ENCODE measurements around the gene SMIM9.

The SMIM9 gene

DNA sequence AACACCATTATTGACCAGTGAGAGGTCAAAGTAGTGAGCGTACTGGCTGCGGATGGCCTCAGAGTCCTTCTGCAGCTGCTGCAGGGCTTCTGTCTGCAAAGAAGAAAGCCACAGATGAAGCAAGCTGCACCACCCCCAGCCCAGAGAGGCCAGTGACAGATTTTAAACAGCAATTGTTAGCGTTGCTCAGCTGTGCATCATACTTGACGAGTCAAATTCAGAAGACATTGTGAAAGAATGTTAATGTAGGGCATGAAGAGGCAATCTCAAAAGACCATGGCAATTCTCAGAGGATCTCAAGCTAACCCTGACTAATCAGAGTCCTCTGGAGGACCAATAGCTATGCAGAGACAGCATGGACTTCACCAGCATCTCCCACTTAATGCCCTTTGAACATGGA lies 55.2 kb downstream of the SMIM9 start:
- Histone ChIP-seq H4K20me1 (ENCODE audit: insufficient read depth, low read length) (no peaks in the 10 kb centered on the region), H2AFZ (ENCODE audit: low read length) (no peak overlapping the region), H3K9ac (ENCODE audit: low read length) (no peak overlapping the region), H3K27me3 (replicated peaks; ENCODE audit: insufficient read depth, low read length) (no peaks in the 10 kb centered on the region), H3K79me2 (ENCODE audit: low read length) (no peaks in the 10 kb centered on the region), H3K4me2 (ENCODE audit: low read depth, low read length) (no peak overlapping the region), H3K4me1 (ENCODE audit: low read length) (peaks cover 11% of the 10 kb centered on the region), H3K4me3 (ENCODE audit: low read length) (no peak overlapping the region), H3K27ac (ENCODE audit: low read length) (no peak overlapping the region), H3K9me3 (replicated peaks; ENCODE audit: insufficient read depth, low read length) (no peaks in the 10 kb centered on the region), H3K9me2 (replicated peaks; ENCODE audit: insufficient read depth, low read length) (no peaks in the 10 kb centered on the region), H3F3A (ENCODE audit: insufficient read depth, low read length) (peaks cover 13% of the 10 kb centered on the region), H3K36me3 (replicated peaks; ENCODE audit: insufficient read depth, low read length) (no peaks in the 10 kb centered on the region; the same call in 1 of the 2 replicates)
- DNase-seq, result no peak
- TF ChIP-seq EZH2phosphoT487 (IDR thresholded peaks at IDR 0.05; ENCODE audit: low read length) (no peak), EZH2 (optimal IDR thresholded peaks at IDR 0.05; ENCODE audit: low read depth, low read length) (no peak)
- TF ChIP-seq, protein P1, sequence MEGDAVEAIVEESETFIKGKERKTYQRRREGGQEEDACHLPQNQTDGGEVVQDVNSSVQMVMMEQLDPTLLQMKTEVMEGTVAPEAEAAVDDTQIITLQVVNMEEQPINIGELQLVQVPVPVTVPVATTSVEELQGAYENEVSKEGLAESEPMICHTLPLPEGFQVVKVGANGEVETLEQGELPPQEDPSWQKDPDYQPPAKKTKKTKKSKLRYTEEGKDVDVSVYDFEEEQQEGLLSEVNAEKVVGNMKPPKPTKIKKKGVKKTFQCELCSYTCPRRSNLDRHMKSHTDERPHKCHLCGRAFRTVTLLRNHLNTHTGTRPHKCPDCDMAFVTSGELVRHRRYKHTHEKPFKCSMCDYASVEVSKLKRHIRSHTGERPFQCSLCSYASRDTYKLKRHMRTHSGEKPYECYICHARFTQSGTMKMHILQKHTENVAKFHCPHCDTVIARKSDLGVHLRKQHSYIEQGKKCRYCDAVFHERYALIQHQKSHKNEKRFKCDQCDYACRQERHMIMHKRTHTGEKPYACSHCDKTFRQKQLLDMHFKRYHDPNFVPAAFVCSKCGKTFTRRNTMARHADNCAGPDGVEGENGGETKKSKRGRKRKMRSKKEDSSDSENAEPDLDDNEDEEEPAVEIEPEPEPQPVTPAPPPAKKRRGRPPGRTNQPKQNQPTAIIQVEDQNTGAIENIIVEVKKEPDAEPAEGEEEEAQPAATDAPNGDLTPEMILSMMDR (IDR thresholded peaks at IDR 0.05; ENCODE audit: low read length), result no peak

DNA sequence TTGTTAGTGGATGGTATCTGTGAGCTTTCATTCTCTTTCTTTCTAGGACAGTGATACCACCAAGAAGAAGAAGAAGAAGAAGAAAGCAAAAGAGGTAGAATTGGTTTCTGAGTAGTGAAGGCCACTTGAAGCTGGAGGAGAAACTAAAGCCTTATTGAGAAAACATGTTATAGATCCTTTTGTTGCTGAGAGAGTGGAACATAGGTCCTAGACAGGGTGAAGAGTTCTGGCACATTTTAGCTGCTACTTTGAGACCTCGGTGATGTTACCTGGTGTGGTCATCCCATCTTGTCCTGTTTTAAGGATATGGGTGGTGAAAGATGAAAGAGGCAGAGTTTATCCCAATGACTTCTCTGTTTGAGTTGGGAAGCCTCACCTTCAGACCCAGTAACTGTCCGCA lies 57.7 kb downstream of the SMIM9 start:
- Histone ChIP-seq H3F3A (ENCODE audit: insufficient read depth, low read length) (no peaks in the 10 kb centered on the region), H3K4me3 (ENCODE audit: low read length) (no peak overlapping the region), H3K36me3 (replicated peaks; ENCODE audit: insufficient read depth, low read length) (no peaks in the 10 kb centered on the region; the same call in none of the 2 replicates), H3K4me1 (ENCODE audit: low read length) (no peaks in the 10 kb centered on the region), H3K27me3 (replicated peaks; ENCODE audit: insufficient read depth, low read length) (no peaks in the 10 kb centered on the region), H3K27ac (ENCODE audit: low read length) (no peak overlapping the region), H3K79me2 (ENCODE audit: low read length) (0 out of 2 replicates have a peak, but pooled peaks cover 7% of the 10 kb centered on the region), H3K9me3 (replicated peaks; ENCODE audit: insufficient read depth, low read length) (no peaks in the 10 kb centered on the region), H3K4me2 (ENCODE audit: low read depth, low read length) (no peak overlapping the region), H2AFZ (ENCODE audit: low read length) (no peak overlapping the region), H4K20me1 (ENCODE audit: insufficient read depth, low read length) (no peaks in the 10 kb centered on the region), H3K9ac (ENCODE audit: low read length) (no peak overlapping the region), H3K9me2 (replicated peaks; ENCODE audit: insufficient read depth, low read length) (no peaks in the 10 kb centered on the region)
- DNase-seq, result no peak
- TF ChIP-seq, protein P1 (IDR thresholded peaks at IDR 0.05; ENCODE audit: low read length), result no peak
- TF ChIP-seq EZH2phosphoT487 (IDR thresholded peaks at IDR 0.05; ENCODE audit: low read length) (no peak), EZH2 (optimal IDR thresholded peaks at IDR 0.05; ENCODE audit: low read depth, low read length) (no peak)

GRCh38 chrX:154775419-154776349 lies 58.8 kb downstream of the SMIM9 start:
- Histone ChIP-seq H3K79me2 (ENCODE audit: low read length) (0 out of 2 replicates have a peak, but pooled peaks cover 11% of the 10 kb centered on the region), H3K27ac (ENCODE audit: low read length) (no peak overlapping the region), H3K9me3 (replicated peaks; ENCODE audit: insufficient read depth, low read length) (no peaks in the 10 kb centered on the region), H3K27me3 (replicated peaks; ENCODE audit: insufficient read depth, low read length) (no peaks in the 10 kb centered on the region), H3K9ac (ENCODE audit: low read length) (no peak overlapping the region), H4K20me1 (ENCODE audit: insufficient read depth, low read length) (no peaks in the 10 kb centered on the region), H3K4me2 (ENCODE audit: low read depth, low read length) (no peak overlapping the region), H2AFZ (ENCODE audit: low read length) (no peak overlapping the region), H3F3A (ENCODE audit: insufficient read depth, low read length) (no peaks in the 10 kb centered on the region), H3K9me2 (replicated peaks; ENCODE audit: insufficient read depth, low read length) (no peaks in the 10 kb centered on the region), H3K4me1 (ENCODE audit: low read length) (no peaks in the 10 kb centered on the region), H3K36me3 (replicated peaks; ENCODE audit: insufficient read depth, low read length) (no peaks in the 10 kb centered on the region; the same call in none of the 2 replicates), H3K4me3 (ENCODE audit: low read length) (no peak overlapping the region)
- no peak for TF ChIP-seq EZH2phosphoT487 (IDR thresholded peaks at IDR 0.05; ENCODE audit: low read length)
- TF ChIP-seq, protein P1 (IDR thresholded peaks at IDR 0.05; ENCODE audit: low read length), result no peak
- no peak for TF ChIP-seq EZH2 (optimal IDR thresholded peaks at IDR 0.05; ENCODE audit: low read depth, low read length)
- DNase-seq, result peak; percentile 19

All from MM.1S (cell line).